Left ventricle myocardium inferior (tissue), 1 donor: Measurements from ENCODE around the gene FRMD4A. TPM values are rescaled to one million over a fixed set of nuclear protein-coding genes. Genes with fewer than 3 reads are reported as not detected.
A peak's percentile ranks its signal among the peaks of the same experiment; 100 is the strongest.

Experiments
- DNase-seq: peaks from one replicate; pipeline ENCODE4 v3.0.0-alpha.2; 2020
- H3K27ac ChIP-seq: fragments of 200-600 bp; replicated peaks from 2 replicates; pipeline ENCODE4 v1.8.0; 2021
- H3K27me3 ChIP-seq: fragments of 200-600 bp; 2 replicates; pipeline ENCODE4 v1.8.0; 2021; ENCODE audit warnings: low read depth
- H3K36me3 ChIP-seq: fragments of 200-600 bp; 2 replicates; pipeline ENCODE4 v1.8.0; 2021
- H3K4me1 ChIP-seq: fragments of 200-600 bp; 2 replicates; pipeline ENCODE4 v1.8.0; 2021
- H3K4me3 ChIP-seq: fragments of 200-600 bp; 2 replicates; pipeline ENCODE4 v1.8.0; 2021; ENCODE audit warnings: mild to moderate bottlenecking, moderate library complexity
- H3K9me3 ChIP-seq: fragments of 200-600 bp; replicated peaks from 2 replicates; pipeline ENCODE4 v1.8.0; 2021
- intact Hi-C: fragments of 100-400 bp; cut with micrococcal nuclease; formaldehyde crosslinking; loops from one replicate; pipeline ENCODE4 v1.11.0; 2022
- total RNA-seq: library from RNA; stranded (reverse); fragmentation: NEBNext Ultra II Directional; extraction: Animal tissue kit (Norgen Biotek cat#: 25700); gene quantifications from one replicate; pipeline ENCODE4 v1.2.1, GENCODE V29; 2021
- TF ChIP-seq, protein P1 (sequence below): fragments of 200-600 bp; IDR thresholded peaks from 2 replicates; pipeline ENCODE4 v1.8.0; 2021; ENCODE audit warnings: antibody characterized with exemption, mild to moderate bottlenecking, borderline replicate concordance
- donor health status: DM: no; HTN: yes; CAD: no; lungs with severe emphysema.

FRMD4A gene
- total RNA-seq, 1 donor from 2014 or later = 26.1 TPM

DNA sequence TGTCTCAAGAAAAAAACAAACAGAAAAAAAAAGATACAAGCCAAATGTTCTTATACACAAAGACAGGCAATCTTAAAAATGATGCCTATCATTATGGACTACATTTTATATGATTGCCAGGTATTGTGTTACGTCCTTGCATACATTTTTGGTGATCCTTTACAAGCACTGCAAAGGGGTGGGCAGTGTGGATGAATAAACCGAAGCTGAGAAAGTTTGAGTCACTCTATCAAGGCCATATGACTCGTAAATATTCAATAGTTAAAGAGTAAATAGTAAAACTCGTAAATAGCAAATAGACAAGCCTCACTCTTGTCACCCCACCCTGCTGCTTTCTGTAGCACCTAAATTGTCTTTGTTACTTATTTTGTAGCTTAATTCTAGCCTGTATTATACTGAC is 326.2 kb downstream of the FRMD4A start:
- intact Hi-C loops = no loop called here
- Histone ChIP-seq H3K27ac (no peak overlapping the region), H3K36me3 (no peaks in the 10 kb centered on the region), H3K9me3 (no peaks in the 10 kb centered on the region), H3K4me1 (peaks cover 22% of the 10 kb centered on the region), H3K4me3 (no peak overlapping the region), H3K27me3 (peaks cover 8% of the 10 kb centered on the region)
- DNase-seq = no peak
- TF ChIP-seq, protein P1, sequence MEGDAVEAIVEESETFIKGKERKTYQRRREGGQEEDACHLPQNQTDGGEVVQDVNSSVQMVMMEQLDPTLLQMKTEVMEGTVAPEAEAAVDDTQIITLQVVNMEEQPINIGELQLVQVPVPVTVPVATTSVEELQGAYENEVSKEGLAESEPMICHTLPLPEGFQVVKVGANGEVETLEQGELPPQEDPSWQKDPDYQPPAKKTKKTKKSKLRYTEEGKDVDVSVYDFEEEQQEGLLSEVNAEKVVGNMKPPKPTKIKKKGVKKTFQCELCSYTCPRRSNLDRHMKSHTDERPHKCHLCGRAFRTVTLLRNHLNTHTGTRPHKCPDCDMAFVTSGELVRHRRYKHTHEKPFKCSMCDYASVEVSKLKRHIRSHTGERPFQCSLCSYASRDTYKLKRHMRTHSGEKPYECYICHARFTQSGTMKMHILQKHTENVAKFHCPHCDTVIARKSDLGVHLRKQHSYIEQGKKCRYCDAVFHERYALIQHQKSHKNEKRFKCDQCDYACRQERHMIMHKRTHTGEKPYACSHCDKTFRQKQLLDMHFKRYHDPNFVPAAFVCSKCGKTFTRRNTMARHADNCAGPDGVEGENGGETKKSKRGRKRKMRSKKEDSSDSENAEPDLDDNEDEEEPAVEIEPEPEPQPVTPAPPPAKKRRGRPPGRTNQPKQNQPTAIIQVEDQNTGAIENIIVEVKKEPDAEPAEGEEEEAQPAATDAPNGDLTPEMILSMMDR = no peak

DNA sequence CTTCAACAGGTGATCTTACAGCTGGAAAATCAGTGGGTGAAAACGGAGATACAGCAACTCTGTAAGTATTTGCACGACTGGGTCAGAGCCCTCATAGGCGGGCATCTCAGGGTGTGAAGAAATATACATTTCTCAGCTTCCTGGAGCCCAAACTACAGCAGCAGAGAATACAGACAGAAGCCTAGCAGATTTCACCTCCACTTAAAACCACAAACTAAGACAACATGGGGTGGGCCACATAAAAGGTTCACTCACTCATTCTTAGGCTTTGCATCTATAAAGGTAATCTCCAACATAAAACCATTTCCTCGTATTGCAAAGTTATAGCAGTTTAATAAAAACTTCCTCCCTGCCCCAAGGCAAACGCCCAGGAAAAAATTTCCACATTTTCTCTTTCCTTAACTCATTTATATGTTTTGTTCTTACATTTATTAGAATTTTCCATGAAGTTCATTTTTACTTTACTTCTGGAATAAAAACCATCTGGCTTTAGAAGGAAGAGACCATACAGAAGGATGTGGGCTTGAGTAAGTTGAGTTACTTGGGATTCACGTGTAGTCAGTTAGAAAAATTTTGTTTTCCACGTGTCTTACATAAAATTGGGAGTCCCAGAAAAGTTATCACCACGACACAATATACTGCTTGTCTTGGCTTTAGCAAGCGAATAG is 327.1 kb downstream of the FRMD4A start:
- Histone ChIP-seq H3K27ac (no peak overlapping the region), H3K9me3 (no peaks in the 10 kb centered on the region), H3K4me3 (no peak overlapping the region), H3K36me3 (no peaks in the 10 kb centered on the region), H3K27me3 (peaks cover 4% of the 10 kb centered on the region), H3K4me1 (peaks cover 13% of the 10 kb centered on the region)
- DNase-seq = no peak
- TF ChIP-seq, protein P1 = no peak
- intact Hi-C loops = no loop called here

GRCh38 chr10:14001298-14002040 is 329.3 kb downstream of the FRMD4A start:
- no peak for DNase-seq
- intact Hi-C loops = no loop called here
- H3K4me1 ChIP-seq = peaks cover 16% of the 10 kb centered on the region
- no peak overlapping the region for H3K27ac ChIP-seq
- no peak overlapping the region for H3K4me3 ChIP-seq
- TF ChIP-seq, protein P1 = no peak
- no peaks in the 10 kb centered on the region for H3K9me3 ChIP-seq
- H3K36me3 ChIP-seq = no peaks in the 10 kb centered on the region
- H3K27me3 ChIP-seq = no peaks in the 10 kb centered on the region

- H3K9me3 ChIP-seq = no peaks in the 10 kb centered on the region
- H3K4me3 ChIP-seq = no peak overlapping the region
- intact Hi-C loops = no loop called here
- peaks cover 27% of the 10 kb centered on the region for H3K4me1 ChIP-seq
- no peaks in the 10 kb centered on the region for H3K27me3 ChIP-seq
- peak overlapping the region; percentile 25 for H3K27ac ChIP-seq
- TF ChIP-seq, protein P1 = no peak
- DNase-seq = no peak
- no peaks in the 10 kb centered on the region for H3K36me3 ChIP-seq
These were observed 332.4 kb downstream of the FRMD4A start for GRCh38 chr10:13998163-13998835.

- intact Hi-C loops = no loop called here
- H3K4me1 ChIP-seq = peaks cover 33% of the 10 kb centered on the region
- TF ChIP-seq, protein P1 = no peak
- no peak overlapping the region for H3K4me3 ChIP-seq
- H3K9me3 ChIP-seq = no peaks in the 10 kb centered on the region
- no peak for DNase-seq
- H3K27me3 ChIP-seq = no peaks in the 10 kb centered on the region
- H3K27ac ChIP-seq = peak overlapping the region; percentile 25
- H3K36me3 ChIP-seq = no peaks in the 10 kb centered on the region
These were observed 333.1 kb downstream of the FRMD4A start for GRCh38 chr10:13997650-13998049.
